Neural cell (in vitro differentiated cells): ENCODE results near the gene IQSEC1. TPM values are rescaled to one million over a fixed set of nuclear protein-coding genes. Genes with fewer than 3 reads are reported as not detected.

Source experiments
- H2AFZ ChIP-seq: fragments of 200-600, 300-800 bp; sonication (generic), shearing (Covaris generic); 2 replicates; pipeline ENCODE4 v1.6.0; 2014; ENCODE audit warnings: low read depth, mild to moderate bottlenecking, antibody characterized with exemption, low read length, moderate library complexity
- H3F3A ChIP-seq: fragments of 200-600 bp; shearing (Covaris generic); 2 replicates; pipeline ENCODE4 v1.6.1; 2016; ENCODE audit warnings: mild to moderate bottlenecking, moderate library complexity, mixed read lengths, antibody characterized with exemption, low read length; ENCODE audit not compliant: insufficient read depth, poor library complexity, severe bottlenecking
- H3K27ac ChIP-seq: fragments of 200-600, 300-800 bp; sonication (generic), shearing (Covaris generic); 2 replicates; pipeline ENCODE4 v1.5.1; 2014; ENCODE audit warnings: mild to moderate bottlenecking, low read length, moderate library complexity
- H3K27me3 ChIP-seq: fragments of 300-800, 200-600 bp; sonication (generic), shearing (Covaris generic); 2 replicates; pipeline ENCODE4 v1.6.0; 2014; ENCODE audit warnings: mild to moderate bottlenecking, low read depth, low read length, moderate library complexity; ENCODE audit not compliant: insufficient read depth
- H3K36me3 ChIP-seq: fragments of 300-800, 200-600 bp; sonication (generic), shearing (Covaris generic); 2 replicates; pipeline ENCODE4 v1.5.1; 2014; ENCODE audit warnings: mild to moderate bottlenecking, antibody characterized with exemption, low read length, moderate library complexity; ENCODE audit not compliant: insufficient read depth
- H3K4me2 ChIP-seq: fragments of 300-800, 200-600 bp; sonication (generic), shearing (Covaris generic); 2 replicates; pipeline ENCODE4 v1.6.0; 2014; ENCODE audit warnings: mild to moderate bottlenecking, low read length
- H3K4me3 ChIP-seq: fragments of 300-800, 200-600 bp; sonication (generic), shearing (Covaris generic); 2 replicates; pipeline ENCODE4 v1.5.1; 2014; ENCODE audit warnings: mild to moderate bottlenecking, low read length, moderate library complexity
- H3K79me2 ChIP-seq: fragments of 200-600 bp; shearing (Covaris generic); replicated peaks from 2 replicates; pipeline ENCODE4 v1.6.0; 2014; ENCODE audit warnings: mild to moderate bottlenecking, low read length, moderate library complexity; ENCODE audit not compliant: insufficient read depth
- H3K9ac ChIP-seq: fragments of 300-800, 200-600 bp; sonication (generic), shearing (Covaris generic); 2 replicates; pipeline ENCODE4 v1.6.1; 2016; ENCODE audit warnings: mild to moderate bottlenecking, low read length, mixed read lengths
- H3K9me2 ChIP-seq: fragments of 200-600 bp; shearing (Covaris generic); 2 replicates; pipeline ENCODE4 v1.6.1; 2016; ENCODE audit warnings: mild to moderate bottlenecking, low read length, mixed read lengths; ENCODE audit not compliant: insufficient read depth
- H3K9me3 ChIP-seq: fragments of 200-600, 300-800 bp; sonication (generic), shearing (Covaris generic); 2 replicates; pipeline ENCODE4 v1.6.1; 2016; ENCODE audit warnings: mild to moderate bottlenecking, mixed run types, low read length, moderate library complexity, mixed read lengths
- H4K20me1 ChIP-seq: fragments of 200-600 bp; shearing (Covaris generic); 2 replicates; pipeline ENCODE4 v1.6.1; 2016; ENCODE audit warnings: mild to moderate bottlenecking, mixed run types; ENCODE audit not compliant: insufficient read depth
- EP300 ChIP-seq: fragments of 450-650 bp; conservative IDR thresholded peaks from 2 replicates; pipeline ENCODE4 v1.6.1; 2014; ENCODE audit warnings: antibody characterized with exemption, mild to moderate bottlenecking, moderate library complexity; ENCODE audit not compliant: poor library complexity, severe bottlenecking
- EZH2 ChIP-seq: fragments of 200-600, 300-800 bp; shearing (Covaris generic), sonication (generic); IDR thresholded peaks from 2 replicates; pipeline ENCODE4 v1.6.1; 2014; ENCODE audit warnings: antibody characterized with exemption, low read length, borderline replicate concordance, mild to moderate bottlenecking; ENCODE audit not compliant: insufficient read depth, poor library complexity, severe bottlenecking
- MXI1 ChIP-seq: fragments of 450-650 bp; conservative IDR thresholded peaks from 2 replicates; pipeline ENCODE4 v1.6.1; 2014; ENCODE audit warnings: antibody characterized with exemption, mild to moderate bottlenecking; ENCODE audit not compliant: poor library complexity, severe bottlenecking
- POLR2AphosphoS5 ChIP-seq: IDR thresholded peaks from 2 replicates; pipeline ENCODE4 v1.6.1; 2012
- RAD21 ChIP-seq: fragments of 450-650 bp; conservative IDR thresholded peaks from 2 replicates; pipeline ENCODE4 v1.6.1; 2014; ENCODE audit warnings: antibody characterized with exemption, mild to moderate bottlenecking, moderate library complexity
- SMC3 ChIP-seq: fragments of 450-650 bp; conservative IDR thresholded peaks from 2 replicates; pipeline ENCODE4 v1.6.1; 2014; ENCODE audit warnings: antibody characterized with exemption, mild to moderate bottlenecking, moderate library complexity; ENCODE audit not compliant: poor library complexity
- TAF1 ChIP-seq: IDR thresholded peaks from 2 replicates; pipeline ENCODE4 v1.6.1; 2012; ENCODE audit warnings: low read depth
- polyA plus RNA-seq: library from polyadenylated mRNA; depleted of rRNA; stranded (reverse); fragments of >200 nt; gene quantifications from 2 replicates; pipeline ENCODE4 v1.2.3, GENCODE V29; 2014
- TF ChIP-seq, protein P1 (sequence below): IDR thresholded peaks from 2 replicates; pipeline ENCODE4 v1.6.1; 2012; ENCODE audit warnings: borderline replicate concordance
- TF ChIP-seq, protein P2 (sequence below): fragments of 450-650 bp; IDR thresholded peaks from 2 replicates; pipeline ENCODE4 v1.5.1; 2014; ENCODE audit warnings: antibody characterized with exemption, mild to moderate bottlenecking, moderate library complexity; ENCODE audit not compliant: poor library complexity, severe bottlenecking

The IQSEC1 gene
- polyA plus RNA-seq, 1 donor from 2014 or later = 6.0 TPM

DNA sequence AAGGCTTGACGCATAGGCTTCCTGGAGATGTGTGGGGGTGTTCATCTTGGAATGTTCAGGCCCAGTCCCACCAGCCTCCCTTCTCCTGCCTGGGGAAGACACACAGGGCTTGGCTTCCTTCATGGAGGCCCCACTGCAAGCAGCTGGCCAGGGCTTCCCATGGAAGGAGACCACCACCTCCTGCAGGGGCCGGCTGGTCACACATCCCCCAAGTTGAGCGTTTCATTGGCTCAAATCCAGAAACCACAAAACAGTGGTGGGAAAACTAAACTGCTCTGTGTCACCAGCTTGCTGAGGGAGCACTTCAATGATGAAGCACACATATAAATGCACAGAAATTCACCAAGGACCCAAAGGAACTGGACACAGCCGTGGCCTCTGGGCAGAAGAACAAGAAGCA, 8.3 kb downstream of the IQSEC1 start:
- Histone ChIP-seq H3K79me2 (no peaks in the 10 kb centered on the region), H3K4me3 (no peak overlapping the region), H2AFZ (no peak overlapping the region), H3K27me3 (no peaks in the 10 kb centered on the region), H3K4me2 (no peak overlapping the region), H3K9ac (no peak overlapping the region), H4K20me1 (no peaks in the 10 kb centered on the region), H3F3A (no peaks in the 10 kb centered on the region), H3K36me3 (no peaks in the 10 kb centered on the region), H3K27ac (no peak overlapping the region), H3K9me3 (no peaks in the 10 kb centered on the region), H3K9me2 (no peaks in the 10 kb centered on the region)
- TF ChIP-seq MXI1 (no peak), POLR2AphosphoS5 (no peak), EZH2 (no peak), TAF1 (no peak), RAD21 (no peak), SMC3 (no peak), EP300 (no peak)
- TF ChIP-seq, protein P1, sequence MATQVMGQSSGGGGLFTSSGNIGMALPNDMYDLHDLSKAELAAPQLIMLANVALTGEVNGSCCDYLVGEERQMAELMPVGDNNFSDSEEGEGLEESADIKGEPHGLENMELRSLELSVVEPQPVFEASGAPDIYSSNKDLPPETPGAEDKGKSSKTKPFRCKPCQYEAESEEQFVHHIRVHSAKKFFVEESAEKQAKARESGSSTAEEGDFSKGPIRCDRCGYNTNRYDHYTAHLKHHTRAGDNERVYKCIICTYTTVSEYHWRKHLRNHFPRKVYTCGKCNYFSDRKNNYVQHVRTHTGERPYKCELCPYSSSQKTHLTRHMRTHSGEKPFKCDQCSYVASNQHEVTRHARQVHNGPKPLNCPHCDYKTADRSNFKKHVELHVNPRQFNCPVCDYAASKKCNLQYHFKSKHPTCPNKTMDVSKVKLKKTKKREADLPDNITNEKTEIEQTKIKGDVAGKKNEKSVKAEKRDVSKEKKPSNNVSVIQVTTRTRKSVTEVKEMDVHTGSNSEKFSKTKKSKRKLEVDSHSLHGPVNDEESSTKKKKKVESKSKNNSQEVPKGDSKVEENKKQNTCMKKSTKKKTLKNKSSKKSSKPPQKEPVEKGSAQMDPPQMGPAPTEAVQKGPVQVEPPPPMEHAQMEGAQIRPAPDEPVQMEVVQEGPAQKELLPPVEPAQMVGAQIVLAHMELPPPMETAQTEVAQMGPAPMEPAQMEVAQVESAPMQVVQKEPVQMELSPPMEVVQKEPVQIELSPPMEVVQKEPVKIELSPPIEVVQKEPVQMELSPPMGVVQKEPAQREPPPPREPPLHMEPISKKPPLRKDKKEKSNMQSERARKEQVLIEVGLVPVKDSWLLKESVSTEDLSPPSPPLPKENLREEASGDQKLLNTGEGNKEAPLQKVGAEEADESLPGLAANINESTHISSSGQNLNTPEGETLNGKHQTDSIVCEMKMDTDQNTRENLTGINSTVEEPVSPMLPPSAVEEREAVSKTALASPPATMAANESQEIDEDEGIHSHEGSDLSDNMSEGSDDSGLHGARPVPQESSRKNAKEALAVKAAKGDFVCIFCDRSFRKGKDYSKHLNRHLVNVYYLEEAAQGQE = no peak
- TF ChIP-seq, protein P2, sequence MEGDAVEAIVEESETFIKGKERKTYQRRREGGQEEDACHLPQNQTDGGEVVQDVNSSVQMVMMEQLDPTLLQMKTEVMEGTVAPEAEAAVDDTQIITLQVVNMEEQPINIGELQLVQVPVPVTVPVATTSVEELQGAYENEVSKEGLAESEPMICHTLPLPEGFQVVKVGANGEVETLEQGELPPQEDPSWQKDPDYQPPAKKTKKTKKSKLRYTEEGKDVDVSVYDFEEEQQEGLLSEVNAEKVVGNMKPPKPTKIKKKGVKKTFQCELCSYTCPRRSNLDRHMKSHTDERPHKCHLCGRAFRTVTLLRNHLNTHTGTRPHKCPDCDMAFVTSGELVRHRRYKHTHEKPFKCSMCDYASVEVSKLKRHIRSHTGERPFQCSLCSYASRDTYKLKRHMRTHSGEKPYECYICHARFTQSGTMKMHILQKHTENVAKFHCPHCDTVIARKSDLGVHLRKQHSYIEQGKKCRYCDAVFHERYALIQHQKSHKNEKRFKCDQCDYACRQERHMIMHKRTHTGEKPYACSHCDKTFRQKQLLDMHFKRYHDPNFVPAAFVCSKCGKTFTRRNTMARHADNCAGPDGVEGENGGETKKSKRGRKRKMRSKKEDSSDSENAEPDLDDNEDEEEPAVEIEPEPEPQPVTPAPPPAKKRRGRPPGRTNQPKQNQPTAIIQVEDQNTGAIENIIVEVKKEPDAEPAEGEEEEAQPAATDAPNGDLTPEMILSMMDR = no peak

DNA sequence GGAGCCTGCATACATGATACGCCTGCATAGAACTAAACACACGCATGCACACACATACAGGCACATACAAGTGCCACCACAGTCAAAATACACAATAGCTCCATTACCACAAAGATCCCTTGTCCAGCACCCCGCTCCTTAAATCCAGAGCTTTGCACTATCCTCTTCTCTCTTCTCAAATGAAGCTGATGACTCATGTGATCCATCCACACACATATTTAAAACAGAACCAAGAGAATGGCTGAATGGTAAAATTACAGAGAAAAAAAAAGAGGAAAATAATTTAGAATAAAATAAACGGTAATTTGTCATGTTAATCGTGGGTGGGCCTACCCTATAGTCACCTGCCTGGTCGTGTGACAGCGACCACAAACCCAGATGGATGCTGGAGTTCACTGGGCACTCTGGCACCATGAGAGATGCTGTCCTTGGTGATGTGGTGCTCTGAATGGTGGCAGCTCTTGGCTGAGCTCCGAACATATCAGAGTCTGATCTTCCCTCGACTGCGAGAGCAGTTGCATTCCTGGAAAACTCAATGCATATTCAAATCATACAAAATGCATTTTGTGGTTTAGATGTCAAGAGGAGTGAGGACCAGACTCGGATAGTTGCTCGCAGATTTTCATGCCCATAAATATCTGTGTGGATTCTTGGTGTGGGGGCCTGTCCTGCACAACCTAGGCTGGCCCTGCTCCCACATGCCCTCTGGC, 8.9 kb downstream of the IQSEC1 start:
- Histone ChIP-seq H3F3A (no peaks in the 10 kb centered on the region), H3K9me3 (no peaks in the 10 kb centered on the region), H2AFZ (no peak overlapping the region), H4K20me1 (no peaks in the 10 kb centered on the region), H3K9ac (no peak overlapping the region), H3K4me2 (no peak overlapping the region), H3K4me3 (no peak overlapping the region), H3K36me3 (no peaks in the 10 kb centered on the region), H3K27ac (no peak overlapping the region), H3K27me3 (no peaks in the 10 kb centered on the region), H3K79me2 (no peaks in the 10 kb centered on the region), H3K9me2 (no peaks in the 10 kb centered on the region)
- TF ChIP-seq, protein P1 = no peak
- TF ChIP-seq RAD21 (no peak), SMC3 (no peak), TAF1 (no peak), POLR2AphosphoS5 (no peak), EZH2 (no peak), EP300 (no peak), MXI1 (no peak)
- TF ChIP-seq, protein P2 = no peak
